A549 (cell line): Measurements from ENCODE around the gene UNC13B. TPM values are rescaled to one million over a fixed set of nuclear protein-coding genes. Genes with fewer than 3 reads are reported as not detected.
"Not testable (repeated sequence)": the region's sequence is repeated elsewhere in the genome, so short reads cannot be mapped to it uniquely, and the experiment has no call there.

Experiments
- ATAC-seq, 2 experiments: fragments of 200-7000 bp in 1 of 2; fragments of >200 bp in 1 of 2; cut with Nextera tagmentation in 1 of 2; cut with Tn5 transposase in 1 of 2; 3 replicates each; pipeline versions ENCODE4 v1.8.0 to v1.9.1; 2018 to 2020; ENCODE audit warnings: mild to moderate bottlenecking in 1 of 2, moderate library complexity in 1 of 2
- CTCF ChIA-PET: fragments of 300-600 bp; sonication (Branson Sonifier 250); formaldehyde crosslinking; extraction: SDS; loops from one replicate; lab custom pipeline; 2021; ENCODE audit warnings: antibody characterized with exemption, inconsistent platforms; lab: Yijun Ruan, JAX
- POLR2A ChIA-PET: fragments of 350-600 bp; formaldehyde crosslinking; extraction: SDS; loops from one replicate; lab custom pipeline; 2021; ENCODE audit warnings: antibody characterized with exemption, inconsistent platforms; lab: Yijun Ruan, JAX
- DNase-seq, 2 experiments: peaks; one replicate each; pipeline versions ENCODE4 v3.0.0 to v3.0.0-alpha.2; 2011 to 2016; ENCODE audit warnings: low read depth in 1 of 2, low spot score in 1 of 2
- FAIRE-seq: peaks from 2 replicates; lab custom pipeline; 2011; peaks lifted over from hg19 to GRCh38; lab: Jason Lieb, UNC
- H3K27ac ChIP-seq, 2 experiments: fragments of >200 bp; sonication (Bioruptor Twin); formaldehyde crosslinking; 3 replicates each; pipeline ENCODE4 v1.5.1; 2016 to 2017
- H3K4me1 ChIP-seq: fragments of >200 bp; sonication (Bioruptor Twin); formaldehyde crosslinking; 3 replicates; pipeline ENCODE4 v1.6.1; 2016
- H3K4me2 ChIP-seq: fragments of >200 bp; sonication (Bioruptor Twin); formaldehyde crosslinking; 3 replicates; pipeline ENCODE4 v1.6.1; 2016
- H3K4me3 ChIP-seq: fragments of >200 bp; sonication (Bioruptor Twin); formaldehyde crosslinking; 3 replicates; pipeline ENCODE4 v1.5.1; 2016
- H3K9me3 ChIP-seq: fragments of >200 bp; sonication (Bioruptor Twin); formaldehyde crosslinking; 3 replicates; pipeline ENCODE4 v1.6.1; 2016
- BHLHE40 ChIP-seq: IDR thresholded peaks from 2 replicates; pipeline ENCODE4 v1.6.1; 2012; ENCODE audit warnings: low read depth, low read length, inconsistent platforms
- CBX8 ChIP-seq: fragments of 200-600 bp; sonication (generic); IDR thresholded peaks from 2 replicates; pipeline ENCODE4 v1.6.1; 2016
- CEBPB ChIP-seq, 2 experiments: fragments of >200 bp in 1 of 2; sonication (Bioruptor Twin) in 1 of 2; formaldehyde crosslinking in 1 of 2; IDR thresholded peaks; 2 replicates each; pipeline ENCODE4 v1.6.1; 2012 to 2016
- CHD2 ChIP-seq: fragments of 150-350 bp; IDR thresholded peaks from 2 replicates; pipeline ENCODE4 v1.6.1; 2014; ENCODE audit warnings: low read length; ENCODE audit not compliant: partially characterized antibody
- CHD4 ChIP-seq: fragments of 200-600 bp; sonication (generic); IDR thresholded peaks from 2 replicates; pipeline ENCODE4 v1.6.1; 2016; ENCODE audit warnings: antibody characterized with exemption, mild to moderate bottlenecking, borderline replicate concordance
- EHF ChIP-seq: fragments of 250-450 bp; sonication (Bioruptor Pico); IDR thresholded peaks from 2 replicates; pipeline ENCODE4 v1.5.0; 2020; ENCODE audit warnings: mild to moderate bottlenecking
- FOSL2 ChIP-seq, 2 experiments: fragments of 450-650 bp in 1 of 2; fragments of >200 bp in 1 of 2; sonication (Bioruptor Twin) in 1 of 2; formaldehyde crosslinking; IDR thresholded peaks; 2 replicates each; pipeline versions ENCODE4 v1.5.0 to v1.6.1; 2016 to 2020; ENCODE audit warnings: mild to moderate bottlenecking in 1 of 2, moderate library complexity in 1 of 2
- HDAC2 ChIP-seq: fragments of 200-600 bp; sonication (generic); IDR thresholded peaks from 2 replicates; pipeline ENCODE4 v1.6.1; 2016
- MAZ ChIP-seq: fragments of 150-350 bp; IDR thresholded peaks from 2 replicates; pipeline ENCODE4 v1.6.1; 2014; ENCODE audit warnings: antibody characterized with exemption, low read depth, low read length, borderline replicate concordance
- NPAS2 ChIP-seq: fragments of 250-450 bp; sonication (Bioruptor Pico); IDR thresholded peaks from 2 replicates; pipeline ENCODE4 v1.8.0; 2022; ENCODE audit warnings: mild to moderate bottlenecking, moderate library complexity, borderline replicate concordance
- RAD21 ChIP-seq, 2 experiments: fragments of >200 bp in 1 of 2; sonication (Bioruptor Twin) in 1 of 2; formaldehyde crosslinking in 1 of 2; IDR thresholded peaks in 1 of 2; conservative IDR thresholded peaks in 1 of 2; 2 replicates in 1 of 2; 3 replicates in 1 of 2; pipeline ENCODE4 v1.6.1; 2012 to 2018; ENCODE audit warnings: inconsistent platforms in 1 of 2
- SREBF2 ChIP-seq: fragments of 450-650 bp; IDR thresholded peaks from 2 replicates; pipeline ENCODE4 v1.6.1; 2014; ENCODE audit warnings: mild to moderate bottlenecking, moderate library complexity
- ZSCAN20 ChIP-seq: fragments of 250-450 bp; sonication (Bioruptor Pico); IDR thresholded peaks from 2 replicates; pipeline ENCODE4 v1.8.0; 2022; ENCODE audit warnings: mild to moderate bottlenecking, moderate library complexity
- WGBS: methylation state at CpG from one replicate; pipeline ENCODE4 v1.1.6; 2017; ENCODE audit errors: missing lambda C conversion rate; 5-methylcytosine and 5-hydroxymethylcytosine counted together
- polyA plus RNA-seq, 4 experiments: library from polyadenylated mRNA; depleted of rRNA in 3 of 4; stranded (reverse); fragments of >200 nt; fragmentation: RNase III in 1 of 4; extraction: RNeasy Plus Mini Kit Qiagen cat#74134 plus additional on column Dnase treatment in 1 of 4; gene quantifications; 2 replicates in 3 of 4; 3 replicates in 1 of 4; pipeline ENCODE4 v1.2.3, GENCODE V29; 2011 to 2017
- TF ChIP-seq, protein P1 (sequence below): fragments of 200-600 bp; sonication (generic); IDR thresholded peaks from 2 replicates; pipeline ENCODE4 v1.6.1; 2016; ENCODE audit warnings: antibody characterized with exemption, mild to moderate bottlenecking, moderate library complexity
- TF ChIP-seq, protein P2 (sequence below): fragments of 450-650 bp; IDR thresholded peaks from 2 replicates; pipeline ENCODE4 v1.6.1; 2014; ENCODE audit warnings: antibody characterized with exemption
- TF ChIP-seq, protein P3 (sequence below): fragments of 250-450 bp; sonication (Bioruptor Pico); IDR thresholded peaks from 2 replicates; pipeline ENCODE4 v1.5.0; 2021; ENCODE audit warnings: mild to moderate bottlenecking, moderate library complexity, borderline replicate concordance

Gene UNC13B
- polyA plus RNA-seq, 2 of the 4 experiments (the other 2 are of a cell fraction): 9.9 to 17.8 TPM

DNA sequence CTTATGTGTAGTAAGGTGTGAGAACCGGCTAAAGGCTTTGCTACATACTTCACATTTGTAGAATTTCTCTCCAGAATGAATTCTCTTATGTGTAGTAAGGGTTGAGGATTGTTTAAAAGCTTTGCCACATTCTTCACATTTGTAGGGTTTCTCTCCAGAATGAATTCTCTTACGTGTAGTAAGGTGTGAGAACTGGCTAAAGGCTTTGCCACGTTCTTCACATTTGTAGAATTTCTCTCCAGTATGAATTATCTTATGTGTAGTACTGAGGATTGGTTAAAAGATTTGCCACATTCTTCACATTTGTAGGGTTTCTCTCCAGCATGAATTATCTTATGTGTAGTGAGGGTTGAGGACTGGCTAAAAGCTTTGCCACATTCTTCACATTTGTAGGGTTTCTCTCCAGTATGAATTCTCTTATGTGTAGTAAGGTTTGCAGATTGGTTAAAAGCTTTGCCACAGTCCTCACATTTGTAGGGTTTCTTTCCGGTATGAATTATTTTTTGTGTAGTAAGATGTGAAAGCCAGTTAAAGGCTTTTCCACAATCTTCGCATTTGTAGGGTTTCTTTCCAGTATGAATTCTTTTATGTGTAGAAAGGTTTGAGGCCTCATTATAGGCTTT is 13.8 kb upstream of the UNC13B start:
- ATAC-seq, DNase-seq, H3K4me3 ChIP-seq, FAIRE-seq, H3K4me2 ChIP-seq, H3K4me1 ChIP-seq, POLR2A ChIA-PET, H3K27ac ChIP-seq: not testable (repeated sequence)
- H3K9me3 ChIP-seq: peaks cover 73% of the 10 kb centered on the region
- 27% methylated on average over 5 of the region's 5 CpGs for WGBS
- CTCF ChIA-PET: interaction anchor here (0.9 kb wide), 1 partner anchor 11 kb away, joined by 3 read pairs; no protein-coding TSS in a partner anchor

DNA sequence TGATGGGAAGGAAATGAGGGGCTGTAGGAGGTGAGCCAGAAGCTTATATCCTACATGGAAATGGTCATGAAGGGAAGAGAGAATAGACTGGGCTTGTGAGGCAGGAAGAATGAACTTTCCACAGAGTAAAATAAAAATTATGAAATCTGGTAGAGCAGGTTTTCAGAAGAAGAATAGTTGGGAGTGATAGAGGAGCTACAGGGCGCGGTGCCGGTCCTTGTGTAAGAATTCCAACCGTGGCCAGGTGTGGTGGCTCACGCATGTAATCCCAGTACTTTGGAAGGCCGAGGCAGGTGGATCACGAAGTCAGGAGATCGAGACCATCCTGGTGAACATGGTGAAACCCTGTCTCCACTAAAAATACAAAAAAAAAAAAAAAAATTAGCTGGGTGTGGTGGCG is 8.9 kb upstream of the UNC13B start:
- POLR2A ChIA-PET: no interaction called here
- ATAC-seq: no peak
- Histone ChIP-seq H3K4me3 (no peak overlapping the region), H3K9me3 (peaks cover 65% of the 10 kb centered on the region), H3K27ac (no peak overlapping the region), H3K4me2 (no peak overlapping the region), H3K4me1 (no peaks in the 10 kb centered on the region)
- TF ChIP-seq RAD21 (conservative IDR thresholded peaks at IDR 0.05 in 1 of 2, IDR thresholded peaks at IDR 0.05 in 1 of 2): no peak
- WGBS: 26% methylated on average over 9 of the region's 9 CpGs
- no peak for FAIRE-seq
- no peak for DNase-seq
- CTCF ChIA-PET: interaction anchor here (0.6 kb wide), 1 partner anchor 73 kb away, joined by 4 read pairs; no protein-coding TSS in a partner anchor

DNA sequence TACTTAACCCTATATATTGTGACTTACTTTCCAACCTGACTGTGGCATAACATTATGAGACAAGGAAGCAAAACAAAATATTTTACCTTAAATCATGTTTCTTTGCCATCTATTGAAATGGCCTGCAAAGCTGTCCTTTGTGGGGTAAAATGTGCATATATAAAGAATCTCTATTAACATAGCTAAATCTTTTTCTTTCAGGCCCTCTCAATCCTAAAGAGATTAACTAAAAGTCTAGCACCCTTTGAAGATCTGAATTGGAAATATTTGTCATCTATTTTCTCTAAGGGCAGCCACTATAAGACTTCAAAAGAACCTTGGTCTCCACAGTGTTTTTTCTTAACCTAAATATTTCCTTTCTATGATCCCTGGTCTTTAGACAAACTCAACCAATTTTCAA is 5.0 kb upstream of the UNC13B start:
- Histone ChIP-seq H3K27ac (no peak overlapping the region), H3K9me3 (peaks cover 26% of the 10 kb centered on the region), H3K4me3 (no peak overlapping the region)
- ATAC-seq (no peak), DNase-seq (no peak)
- POLR2A ChIA-PET: no interaction called here
- TF ChIP-seq HDAC2 (no peak), ZSCAN20 (CRISPR knock-in tag) (no peak), CHD4 (no peak), CEBPB (IDR thresholded peaks at IDR 0.05) (no peak), FOSL2 (IDR thresholded peaks at IDR 0.05) (no peak), FOSL2 (CRISPR knock-in tag; IDR thresholded peaks at IDR 0.05) (no peak), NPAS2 (no peak)
- TF ChIP-seq, protein P1, sequence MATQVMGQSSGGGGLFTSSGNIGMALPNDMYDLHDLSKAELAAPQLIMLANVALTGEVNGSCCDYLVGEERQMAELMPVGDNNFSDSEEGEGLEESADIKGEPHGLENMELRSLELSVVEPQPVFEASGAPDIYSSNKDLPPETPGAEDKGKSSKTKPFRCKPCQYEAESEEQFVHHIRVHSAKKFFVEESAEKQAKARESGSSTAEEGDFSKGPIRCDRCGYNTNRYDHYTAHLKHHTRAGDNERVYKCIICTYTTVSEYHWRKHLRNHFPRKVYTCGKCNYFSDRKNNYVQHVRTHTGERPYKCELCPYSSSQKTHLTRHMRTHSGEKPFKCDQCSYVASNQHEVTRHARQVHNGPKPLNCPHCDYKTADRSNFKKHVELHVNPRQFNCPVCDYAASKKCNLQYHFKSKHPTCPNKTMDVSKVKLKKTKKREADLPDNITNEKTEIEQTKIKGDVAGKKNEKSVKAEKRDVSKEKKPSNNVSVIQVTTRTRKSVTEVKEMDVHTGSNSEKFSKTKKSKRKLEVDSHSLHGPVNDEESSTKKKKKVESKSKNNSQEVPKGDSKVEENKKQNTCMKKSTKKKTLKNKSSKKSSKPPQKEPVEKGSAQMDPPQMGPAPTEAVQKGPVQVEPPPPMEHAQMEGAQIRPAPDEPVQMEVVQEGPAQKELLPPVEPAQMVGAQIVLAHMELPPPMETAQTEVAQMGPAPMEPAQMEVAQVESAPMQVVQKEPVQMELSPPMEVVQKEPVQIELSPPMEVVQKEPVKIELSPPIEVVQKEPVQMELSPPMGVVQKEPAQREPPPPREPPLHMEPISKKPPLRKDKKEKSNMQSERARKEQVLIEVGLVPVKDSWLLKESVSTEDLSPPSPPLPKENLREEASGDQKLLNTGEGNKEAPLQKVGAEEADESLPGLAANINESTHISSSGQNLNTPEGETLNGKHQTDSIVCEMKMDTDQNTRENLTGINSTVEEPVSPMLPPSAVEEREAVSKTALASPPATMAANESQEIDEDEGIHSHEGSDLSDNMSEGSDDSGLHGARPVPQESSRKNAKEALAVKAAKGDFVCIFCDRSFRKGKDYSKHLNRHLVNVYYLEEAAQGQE: no peak
- TF ChIP-seq, all 56 proteins: peak for 0
- no peaks in the 10 kb centered on the region for H3K4me1 ChIP-seq
- CTCF ChIA-PET: interaction anchor here (0.7 to 1.7 kb wide), 2 partner anchors 257 to 386 kb away, joined by 3 to 6 read pairs; no protein-coding TSS in a partner anchor
- no peak overlapping the region for H3K4me2 ChIP-seq
- FAIRE-seq: no peak

DNA sequence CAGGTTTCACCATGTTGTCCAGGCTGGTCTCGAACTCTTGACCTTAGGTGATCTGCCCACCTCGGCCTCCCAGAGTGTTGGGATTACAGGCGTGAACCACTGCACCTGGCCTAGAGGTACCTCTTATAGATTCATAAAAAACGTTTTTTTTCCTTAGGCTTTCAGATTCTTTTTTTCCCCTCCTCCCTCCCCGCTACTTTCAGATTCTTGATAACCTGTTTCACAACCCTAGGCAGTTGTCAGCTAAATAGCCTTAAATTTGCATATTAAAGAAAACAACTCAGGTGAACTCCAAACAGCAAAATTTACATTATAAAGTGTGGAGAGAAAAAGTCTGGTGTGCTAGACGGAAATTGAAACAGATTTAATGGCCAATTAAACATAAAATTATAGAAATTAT is 4.0 kb upstream of the UNC13B start:
- POLR2A ChIA-PET, DNase-seq, ATAC-seq, H3K4me2 ChIP-seq, H3K4me3 ChIP-seq, H3K27ac ChIP-seq, FAIRE-seq, H3K4me1 ChIP-seq: not testable (repeated sequence)
- peaks cover 25% of the 10 kb centered on the region for H3K9me3 ChIP-seq
- 44% methylated on average over 6 of the region's 6 CpGs for WGBS
- CTCF ChIA-PET: interaction anchor here (1.7 kb wide), 1 partner anchor 258 kb away, joined by 6 read pairs; no protein-coding TSS in a partner anchor

DNA sequence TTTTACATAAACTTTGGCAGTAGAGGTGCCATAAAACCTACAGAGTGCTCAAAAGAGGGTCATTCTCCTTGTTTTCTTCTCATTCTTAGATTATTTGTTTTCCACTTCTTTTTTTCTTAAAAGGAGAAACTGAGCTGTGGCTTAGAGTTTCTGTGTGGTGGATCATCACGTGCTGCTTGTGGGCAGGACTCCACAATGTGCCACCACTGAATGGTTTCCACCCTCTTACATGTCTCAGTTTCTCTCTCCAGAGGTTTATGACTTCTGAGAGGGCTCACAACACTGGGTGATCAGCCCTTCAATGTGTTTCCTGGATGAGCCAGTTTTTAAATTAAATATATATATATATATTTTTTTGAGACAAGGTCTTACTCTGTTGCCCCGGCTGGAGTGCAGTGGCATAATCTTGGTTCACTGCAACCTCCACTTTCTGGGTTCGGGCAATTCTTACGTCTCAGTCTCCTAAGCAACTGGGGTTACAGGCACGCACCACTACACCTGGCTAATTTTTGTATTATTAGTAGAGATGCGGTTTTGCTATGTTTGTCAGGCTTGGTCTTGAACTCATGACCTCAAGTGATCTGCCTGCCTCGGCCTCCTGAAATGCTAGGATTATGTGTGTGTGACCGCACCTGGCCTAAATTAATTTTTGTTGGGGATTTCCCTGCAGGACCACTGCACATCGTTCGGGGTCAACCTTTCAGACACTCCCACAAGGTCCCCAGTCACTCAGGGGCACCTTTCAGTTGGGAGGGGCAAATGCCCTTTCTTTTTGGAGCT is 3.1 kb upstream of the UNC13B start:
- POLR2A ChIA-PET: no interaction called here
- peaks cover 8% of the 10 kb centered on the region; the same call in 2 of the 3 replicates for H3K4me1 ChIP-seq
- H3K4me2 ChIP-seq: no peak overlapping the region
- no peak overlapping the region for H3K4me3 ChIP-seq
- FAIRE-seq (no peak), DNase-seq (no peak), ATAC-seq (no peak)
- no peak for TF ChIP-seq MAZ
- no peak for TF ChIP-seq SREBF2
- TF ChIP-seq, protein P2, sequence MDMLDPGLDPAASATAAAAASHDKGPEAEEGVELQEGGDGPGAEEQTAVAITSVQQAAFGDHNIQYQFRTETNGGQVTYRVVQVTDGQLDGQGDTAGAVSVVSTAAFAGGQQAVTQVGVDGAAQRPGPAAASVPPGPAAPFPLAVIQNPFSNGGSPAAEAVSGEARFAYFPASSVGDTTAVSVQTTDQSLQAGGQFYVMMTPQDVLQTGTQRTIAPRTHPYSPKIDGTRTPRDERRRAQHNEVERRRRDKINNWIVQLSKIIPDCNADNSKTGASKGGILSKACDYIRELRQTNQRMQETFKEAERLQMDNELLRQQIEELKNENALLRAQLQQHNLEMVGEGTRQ: no peak
- no peak for TF ChIP-seq EHF (CRISPR knock-in tag)
- no peak for TF ChIP-seq CEBPB (IDR thresholded peaks at IDR 0.05)
- no peak for TF ChIP-seq CBX8
- TF ChIP-seq CHD2: no peak
- TF ChIP-seq, protein P3, sequence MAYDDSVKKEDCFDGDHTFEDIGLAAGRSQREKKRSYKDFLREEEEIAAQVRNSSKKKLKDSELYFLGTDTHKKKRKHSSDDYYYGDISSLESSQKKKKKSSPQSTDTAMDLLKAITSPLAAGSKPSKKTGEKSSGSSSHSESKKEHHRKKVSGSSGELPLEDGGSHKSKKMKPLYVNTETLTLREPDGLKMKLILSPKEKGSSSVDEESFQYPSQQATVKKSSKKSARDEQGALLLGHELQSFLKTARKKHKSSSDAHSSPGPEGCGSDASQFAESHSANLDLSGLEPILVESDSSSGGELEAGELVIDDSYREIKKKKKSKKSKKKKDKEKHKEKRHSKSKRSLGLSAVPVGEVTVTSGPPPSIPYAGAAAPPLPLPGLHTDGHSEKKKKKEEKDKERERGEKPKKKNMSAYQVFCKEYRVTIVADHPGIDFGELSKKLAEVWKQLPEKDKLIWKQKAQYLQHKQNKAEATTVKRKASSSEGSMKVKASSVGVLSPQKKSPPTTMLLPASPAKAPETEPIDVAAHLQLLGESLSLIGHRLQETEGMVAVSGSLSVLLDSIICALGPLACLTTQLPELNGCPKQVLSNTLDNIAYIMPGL: no peak
- no peak for TF ChIP-seq BHLHE40
- CTCF ChIA-PET: interaction anchor here (1.2 to 1.7 kb wide), 2 partner anchors 10 to 259 kb away, joined by 3 to 6 read pairs; no protein-coding TSS in a partner anchor
- H3K27ac ChIP-seq: no peak overlapping the region
- peaks cover 18% of the 10 kb centered on the region; the same call in 2 of the 3 replicates for H3K9me3 ChIP-seq
- WGBS: 79% methylated on average over 10 of the region's 10 CpGs
